Tibial nerve (tissue), 4 donors: ENCODE data around the gene KPNA5. TPM values are rescaled to one million over a fixed set of nuclear protein-coding genes. Genes with fewer than 3 reads are reported as not detected.

ENCODE experiments used
- DNase-seq, 2 donors: peaks; one replicate each; pipeline ENCODE4 v3.0.0-alpha.2; 2019; ENCODE audit warnings: low spot score in 2 of 2
- H3K27ac ChIP-seq, 4 donors: fragments of 200-600 bp; sonication (generic) in 3 of 4; one replicate each; pipeline ENCODE4 v1.5.1; 2017 to 2019; ENCODE audit warnings: mild to moderate bottlenecking in 1 of 4
- H3K27me3 ChIP-seq, 2 donors: fragments of 200-600 bp; sonication (generic) in 1 of 2; one replicate each; pipeline versions ENCODE4 v1.5.1 to v1.6.0; 2017 to 2019
- H3K36me3 ChIP-seq, 3 donors: fragments of 200-600 bp; sonication (generic); one replicate each; pipeline ENCODE4 v1.5.1; 2018 to 2019
- H3K4me1 ChIP-seq, 4 donors: fragments of 200-600 bp; sonication (generic) in 3 of 4; one replicate each; pipeline ENCODE4 v1.5.1; 2017 to 2019
- H3K4me3 ChIP-seq, 4 donors: fragments of 200-600 bp; sonication (generic) in 3 of 4; one replicate each; pipeline ENCODE4 v1.5.1; 2017 to 2019; ENCODE audit warnings: mild to moderate bottlenecking in 1 of 4, moderate library complexity in 1 of 4
- H3K9me3 ChIP-seq, 4 donors: fragments of 200-600 bp; sonication (generic) in 3 of 4; one replicate each; pipeline ENCODE4 v1.5.1; 2017 to 2019
- EP300 ChIP-seq, 2 donors: sonication (generic); formaldehyde crosslinking; IDR thresholded peaks; one replicate each; pipeline ENCODE4 v1.6.1; 2017; ENCODE audit warnings: antibody characterized with exemption in 2 of 2, mild to moderate bottlenecking in 1 of 2
- POLR2A ChIP-seq, 2 donors: fragments of 450-650 bp; IDR thresholded peaks; one replicate each; pipeline ENCODE4 v1.6.1; 2017; ENCODE audit warnings: antibody characterized with exemption in 2 of 2, mild to moderate bottlenecking in 2 of 2, moderate library complexity in 2 of 2
- WGBS, 2 donors: methylation state at CpG; one replicate each; pipeline ENCODE4 v1.1.5; 2018; 5-methylcytosine and 5-hydroxymethylcytosine counted together
- total RNA-seq, 4 donors: library from RNA; depleted of rRNA; stranded (reverse); fragments of >200 nt; gene quantifications; one replicate each; pipeline ENCODE4 v1.1.0, GENCODE V29; 2016
- TF ChIP-seq, protein P1 (sequence below), 5 experiments: fragments of 200-600 bp in 3 of 5; fragments of 450-650 bp in 2 of 5; sonication (generic) in 3 of 5; IDR thresholded peaks; one replicate each; pipeline ENCODE4 v1.5.1; 2016 to 2019; ENCODE audit warnings: antibody characterized with exemption in 5 of 5, mild to moderate bottlenecking in 3 of 5, moderate library complexity in 2 of 5

KPNA5 gene
- total RNA-seq, 4 donors from 2014 or later: 10.2 to 21.0 (median 12.2) TPM

DNA sequence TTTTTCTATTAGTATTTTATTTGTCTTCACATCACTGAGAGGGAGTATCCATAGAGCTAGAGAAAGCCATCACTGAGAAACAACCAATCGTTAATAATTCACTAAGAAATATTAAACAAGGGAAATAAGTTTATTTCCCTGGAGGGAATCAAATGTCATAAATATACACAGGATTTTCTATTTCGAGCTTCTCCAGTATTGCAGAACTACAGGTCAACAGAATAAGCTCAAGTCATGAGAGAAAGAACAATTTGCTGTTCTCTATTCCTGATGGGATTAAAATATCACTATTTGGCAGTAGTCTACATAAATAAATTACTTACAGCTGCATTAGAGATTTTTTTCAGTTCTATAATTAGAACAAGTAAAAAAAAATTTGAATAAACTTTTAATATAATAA lies 86.7 kb downstream of the KPNA5 start:
- WGBS, 2 donors: 41 to 55% methylated on average over 2 of the region's 2 CpGs
- no peak for TF ChIP-seq EP300 (IDR thresholded peaks at IDR 0.05)
- TF ChIP-seq, protein P1, sequence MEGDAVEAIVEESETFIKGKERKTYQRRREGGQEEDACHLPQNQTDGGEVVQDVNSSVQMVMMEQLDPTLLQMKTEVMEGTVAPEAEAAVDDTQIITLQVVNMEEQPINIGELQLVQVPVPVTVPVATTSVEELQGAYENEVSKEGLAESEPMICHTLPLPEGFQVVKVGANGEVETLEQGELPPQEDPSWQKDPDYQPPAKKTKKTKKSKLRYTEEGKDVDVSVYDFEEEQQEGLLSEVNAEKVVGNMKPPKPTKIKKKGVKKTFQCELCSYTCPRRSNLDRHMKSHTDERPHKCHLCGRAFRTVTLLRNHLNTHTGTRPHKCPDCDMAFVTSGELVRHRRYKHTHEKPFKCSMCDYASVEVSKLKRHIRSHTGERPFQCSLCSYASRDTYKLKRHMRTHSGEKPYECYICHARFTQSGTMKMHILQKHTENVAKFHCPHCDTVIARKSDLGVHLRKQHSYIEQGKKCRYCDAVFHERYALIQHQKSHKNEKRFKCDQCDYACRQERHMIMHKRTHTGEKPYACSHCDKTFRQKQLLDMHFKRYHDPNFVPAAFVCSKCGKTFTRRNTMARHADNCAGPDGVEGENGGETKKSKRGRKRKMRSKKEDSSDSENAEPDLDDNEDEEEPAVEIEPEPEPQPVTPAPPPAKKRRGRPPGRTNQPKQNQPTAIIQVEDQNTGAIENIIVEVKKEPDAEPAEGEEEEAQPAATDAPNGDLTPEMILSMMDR (IDR thresholded peaks at IDR 0.05): no peak
- no peak for TF ChIP-seq POLR2A (IDR thresholded peaks at IDR 0.05)
- Histone ChIP-seq H3K9me3 (no peaks in the 10 kb centered on the region), H3K4me3 (no peak overlapping the region), H3K27ac (no peak overlapping the region), H3K27me3 (peaks cover 0 to 19% of the 10 kb centered on the region in 2 donors), H3K4me1 (peaks cover 0 to 38% (median 0%) of the 10 kb centered on the region in 4 donors), H3K36me3 (no peaks in the 10 kb centered on the region)
- no peak for DNase-seq

DNA sequence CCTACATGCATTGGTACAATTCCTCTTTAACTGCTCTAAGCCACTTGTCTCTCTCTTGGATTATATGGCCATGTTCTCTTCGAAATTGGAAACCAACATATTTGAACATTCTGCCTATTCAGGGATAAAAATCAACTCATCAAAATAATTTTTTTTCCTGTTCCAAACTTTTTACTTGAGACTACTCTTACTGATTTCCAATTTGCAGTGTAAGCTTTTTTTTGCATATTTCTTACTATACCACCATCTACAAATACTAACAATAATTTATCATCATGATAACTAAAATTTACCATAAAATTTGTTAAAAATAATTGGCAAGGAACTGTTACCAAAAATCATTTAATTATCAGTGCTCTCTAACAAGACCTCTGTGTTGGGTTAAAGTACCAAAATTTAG lies 91.4 kb downstream of the KPNA5 start:
- 85 to 90% methylated on average over 1 of the region's 1 CpG for WGBS, 2 donors
- Histone ChIP-seq H3K36me3 (no peaks in the 10 kb centered on the region), H3K27me3 (no peaks in the 10 kb centered on the region), H3K27ac (no peak overlapping the region), H3K9me3 (no peaks in the 10 kb centered on the region), H3K4me1 (peaks cover 0 to 19% (median 0%) of the 10 kb centered on the region in 4 donors), H3K4me3 (no peak overlapping the region)
- no peak for TF ChIP-seq POLR2A (IDR thresholded peaks at IDR 0.05)
- TF ChIP-seq, protein P1 (IDR thresholded peaks at IDR 0.05): no peak
- DNase-seq: no peak

- H3K9me3 ChIP-seq: no peaks in the 10 kb centered on the region
Measured at GRCh38 chr6:116773886-116774285, 92.9 kb downstream of the KPNA5 start.

GRCh38 chr6:116779573-116780164 lies 98.7 kb downstream of the KPNA5 start:
- no peak for DNase-seq
- H3K9me3 ChIP-seq: no peaks in the 10 kb centered on the region
- H3K27ac ChIP-seq: no peak overlapping the region
- no peaks in the 10 kb centered on the region for H3K4me1 ChIP-seq
- H3K27me3 ChIP-seq: no peaks in the 10 kb centered on the region
- TF ChIP-seq, protein P1 (IDR thresholded peaks at IDR 0.05): peak; percentile 25 to 48 (median 35)
- TF ChIP-seq EP300 (IDR thresholded peaks at IDR 0.05) (no peak), POLR2A (IDR thresholded peaks at IDR 0.05) (no peak)
- H3K4me3 ChIP-seq: peak overlapping the region in 1 of 4 donors; percentile 0
- 24 to 37% methylated on average over 13 of the region's 13 CpGs for WGBS, 2 donors
- H3K36me3 ChIP-seq: no peaks in the 10 kb centered on the region

More at GRCh38 chr6:116773886-116774285, 92.9 kb downstream of the KPNA5 start:
- H3K4me1 ChIP-seq: peaks cover 0 to 14% (median 0%) of the 10 kb centered on the region in 4 donors
- H3K36me3 ChIP-seq: no peaks in the 10 kb centered on the region
- DNase-seq: no peak
- 51 to 59% methylated on average over 1 of the region's 1 CpG for WGBS, 2 donors
- H3K27ac ChIP-seq: no peak overlapping the region
- TF ChIP-seq POLR2A (IDR thresholded peaks at IDR 0.05): no peak
- TF ChIP-seq, protein P1 (IDR thresholded peaks at IDR 0.05): no peak
- TF ChIP-seq EP300 (IDR thresholded peaks at IDR 0.05): no peak
- H3K27me3 ChIP-seq: no peaks in the 10 kb centered on the region
- H3K4me3 ChIP-seq: no peak overlapping the region

GRCh38 chr6:116783852-116784251 lies 102.8 kb downstream of the KPNA5 start:
- DNase-seq: no peak
- Histone ChIP-seq H3K9me3 (no peaks in the 10 kb centered on the region), H3K27me3 (no peaks in the 10 kb centered on the region), H3K27ac (no peak overlapping the region), H3K36me3 (no peaks in the 10 kb centered on the region), H3K4me3 (no peak overlapping the region), H3K4me1 (no peaks in the 10 kb centered on the region)
- WGBS, 2 donors: 52 to 53% methylated on average over 5 of the region's 5 CpGs
- TF ChIP-seq POLR2A (IDR thresholded peaks at IDR 0.05) (no peak), EP300 (IDR thresholded peaks at IDR 0.05) (no peak)
- TF ChIP-seq, protein P1 (IDR thresholded peaks at IDR 0.05): no peak

Other genes with a start within 250 kb of the KPNA5 start
- 10 to 100 TPM in 1 of 4 donors, 1 to 10 TPM in 2, under 1 TPM in 1; 0.60 to 11.4 (median 5.4) TPM for gene CALHM6, start 219.8 kb upstream of the KPNA5 start, total RNA-seq
- 1 to 10 TPM; 4.5 to 5.7 (median 5.0) TPM for gene CALHM5, start 169.6 kb upstream of the KPNA5 start, total RNA-seq
- gene TRAPPC3L, start 135.5 kb upstream of the KPNA5 start, total RNA-seq: under 1 TPM in 1 of 4 donors, not detected in 3; 0.21 TPM
- gene CALHM4, start 127.5 kb upstream of the KPNA5 start, total RNA-seq: under 1 TPM in 1 of 4 donors, not detected in 3; 0.42 TPM
- gene RWDD1, start 109.7 kb upstream of the KPNA5 start, total RNA-seq: 10 to 100 TPM; 27.5 to 40.4 (median 35.7) TPM
- under 1 TPM in 3 of 4 donors, not detected in 1; 0.30 to 0.78 (median 0.42) TPM for gene RSPH4A, start 64.7 kb upstream of the KPNA5 start, total RNA-seq
- gene ZUP1, start 12.4 kb upstream of the KPNA5 start, total RNA-seq: 10 to 100 TPM in 2 of 4 donors, 1 to 10 TPM in 2; 4.2 to 16.8 (median 7.8) TPM
- gene FAM162B, start 84.5 kb downstream of the KPNA5 start, total RNA-seq: 10 to 100 TPM in 3 of 4 donors, 1 to 10 TPM in 1; 6.7 to 26.7 (median 14.3) TPM
- gene GPRC6A, start 147.9 kb downstream of the KPNA5 start, total RNA-seq: not detected
- under 1 TPM in 1 of 4 donors, not detected in 3; 0.22 TPM for gene RFX6, start 196.0 kb downstream of the KPNA5 start, total RNA-seq